GM23338 (cell line): ENCODE results near the gene LRRC27. TPM values are rescaled to one million over a fixed set of nuclear protein-coding genes. Genes with fewer than 3 reads are reported as not detected.

Experiments used
- ATAC-seq: fragments of 200-7000 bp; cut with Tn5 transposase; 3 replicates; pipeline ENCODE4 v1.9.1; 2020
- DNase-seq: peaks from one replicate; pipeline ENCODE4 v3.0.0-alpha.2; 2015; ENCODE audit warnings: low spot score
- H2AFZ ChIP-seq: fragments of 200-600 bp; sonication (generic); 2 replicates; pipeline ENCODE4 v1.8.0; 2016; ENCODE audit warnings: antibody characterized with exemption, mild to moderate bottlenecking, moderate library complexity
- H3F3A ChIP-seq: fragments of 200-600 bp; sonication (generic); replicated peaks from 2 replicates; pipeline ENCODE4 v1.8.0; 2017; ENCODE audit warnings: antibody characterized with exemption, mixed run types, low read depth
- H3K27ac ChIP-seq: fragments of 200-600 bp; sonication (generic); 2 replicates; pipeline ENCODE4 v1.6.1; 2016; ENCODE audit warnings: low read depth
- H3K27me3 ChIP-seq: fragments of 200-600 bp; sonication (generic); 2 replicates; pipeline ENCODE4 v1.8.0; 2016; ENCODE audit warnings: mild to moderate bottlenecking, mixed run types, moderate library complexity; ENCODE audit not compliant: insufficient read depth
- H3K36me3 ChIP-seq: fragments of 200-600 bp; sonication (generic); 2 replicates; pipeline ENCODE4 v1.8.0; 2016; ENCODE audit warnings: mild to moderate bottlenecking; ENCODE audit not compliant: insufficient read depth
- H3K4me1 ChIP-seq: fragments of 200-600 bp; sonication (generic); 2 replicates; pipeline ENCODE4 v1.8.0; 2016; ENCODE audit warnings: mild to moderate bottlenecking, moderate library complexity; ENCODE audit not compliant: insufficient read depth
- H3K4me2 ChIP-seq: fragments of 200-600 bp; sonication (generic); 2 replicates; pipeline ENCODE4 v1.7.1; 2017; ENCODE audit warnings: mixed run types
- H3K4me3 ChIP-seq: fragments of 200-600 bp; sonication (generic); 2 replicates; pipeline ENCODE4 v1.6.1; 2016; ENCODE audit warnings: mixed run types
- H3K79me2 ChIP-seq: fragments of 200-600 bp; sonication (generic); replicated peaks from 2 replicates; pipeline ENCODE4 v1.8.0; 2017; ENCODE audit warnings: mild to moderate bottlenecking; ENCODE audit not compliant: insufficient read depth
- H3K9me2 ChIP-seq: fragments of 200-600 bp; sonication (generic); 2 replicates; pipeline ENCODE4 v1.8.0; 2017; ENCODE audit not compliant: insufficient read depth
- H4K20me1 ChIP-seq: fragments of 200-600 bp; sonication (generic); replicated peaks from 2 replicates; pipeline ENCODE4 v1.8.0; 2017; ENCODE audit warnings: mild to moderate bottlenecking; ENCODE audit not compliant: insufficient read depth
- H3K27ac Mint-ChIP-seq: 2 replicates; pipeline ENCODE4 v1.8.0; 2020; ENCODE audit warnings: inconsistent platforms, mild to moderate bottlenecking, moderate library complexity, mixed read lengths
- H3K27me3 Mint-ChIP-seq: 3 replicates; pipeline ENCODE4 v1.8.0; 2022; ENCODE audit warnings: low read depth, mild to moderate bottlenecking, moderate library complexity, mixed read lengths, inconsistent platforms; ENCODE audit not compliant: insufficient read depth, poor library complexity
- H3K36me3 Mint-ChIP-seq: 3 replicates; pipeline ENCODE4 v1.8.0; 2021; ENCODE audit warnings: low read depth, mild to moderate bottlenecking, inconsistent platforms, moderate library complexity, mixed read lengths
- H3K4me1 Mint-ChIP-seq: 3 replicates; pipeline ENCODE4 v1.8.0; 2020; ENCODE audit warnings: mild to moderate bottlenecking, inconsistent platforms, mixed read lengths
- H3K4me3 Mint-ChIP-seq: 3 replicates; pipeline ENCODE4 v1.8.0; 2021; ENCODE audit warnings: moderate library complexity, mild to moderate bottlenecking, inconsistent platforms, mixed read lengths
- H3K9me3 Mint-ChIP-seq: 3 replicates; pipeline ENCODE4 v1.8.0; 2020; ENCODE audit warnings: moderate library complexity, mild to moderate bottlenecking, inconsistent platforms, mixed read lengths
- ETS1 ChIP-seq: IDR thresholded peaks from 2 replicates; pipeline ENCODE4 v1.6.1; 2016; ENCODE audit warnings: antibody characterized with exemption
- EZH2phosphoT487 ChIP-seq: fragments of 200-600 bp; sonication (generic); IDR thresholded peaks from one replicate; pipeline ENCODE4 v1.8.1; 2018; ENCODE audit warnings: antibody characterized with exemption; ENCODE audit not compliant: unreplicated experiment
- JUNB ChIP-seq: IDR thresholded peaks from one replicate; pipeline ENCODE4 v1.6.1; 2016; ENCODE audit warnings: antibody characterized with exemption; ENCODE audit not compliant: unreplicated experiment
- NANOG ChIP-seq: IDR thresholded peaks from 2 replicates; pipeline ENCODE4 v1.6.1; 2016; ENCODE audit warnings: antibody characterized with exemption, borderline replicate concordance
- POLR2AphosphoS5 ChIP-seq: IDR thresholded peaks from 2 replicates; pipeline ENCODE4 v1.6.1; 2016; ENCODE audit warnings: antibody characterized with exemption, low read depth
- REST ChIP-seq: IDR thresholded peaks from one replicate; pipeline ENCODE4 v1.6.1; 2018; ENCODE audit warnings: antibody characterized with exemption; ENCODE audit not compliant: unreplicated experiment
- STAT1 ChIP-seq: IDR thresholded peaks from one replicate; pipeline ENCODE4 v1.6.1; 2016; ENCODE audit warnings: antibody characterized with exemption; ENCODE audit not compliant: unreplicated experiment
- ZNF114 ChIP-seq: fragments of 250-450 bp; sonication (Bioruptor Pico); IDR thresholded peaks from 2 replicates; pipeline ENCODE4 v1.5.0; 2020; ENCODE audit warnings: mild to moderate bottlenecking, moderate library complexity
- ZNF331 ChIP-seq: fragments of 250-450 bp; sonication (Bioruptor Pico); IDR thresholded peaks from 2 replicates; pipeline ENCODE4 v1.5.0; 2020; ENCODE audit warnings: low read depth, mild to moderate bottlenecking, moderate library complexity
- polyA plus RNA-seq: library from polyadenylated mRNA; unstranded; fragments of >200 nt; fragmentation: Nextera tagmentation; extraction: Ambion mirVana; gene quantifications from 2 replicates; pipeline ENCODE4 v1.2.1, GENCODE V29; 2016
- total RNA-seq: library from RNA; depleted of rRNA; stranded (reverse); fragments of >200 nt; shearing (Covaris generic); gene quantifications from 2 replicates; pipeline ENCODE4 v1.2.3, GENCODE V29; 2014
- TF ChIP-seq, protein P1 (sequence below): fragments of 250-450 bp; sonication (Bioruptor Pico); IDR thresholded peaks from 2 replicates; pipeline ENCODE4 v1.5.0; 2020; ENCODE audit warnings: mild to moderate bottlenecking, moderate library complexity

The LRRC27 gene
- total and polyA plus RNA-seq, 2 experiments from 2014 or later: 2.9 to 3.5 TPM

DNA sequence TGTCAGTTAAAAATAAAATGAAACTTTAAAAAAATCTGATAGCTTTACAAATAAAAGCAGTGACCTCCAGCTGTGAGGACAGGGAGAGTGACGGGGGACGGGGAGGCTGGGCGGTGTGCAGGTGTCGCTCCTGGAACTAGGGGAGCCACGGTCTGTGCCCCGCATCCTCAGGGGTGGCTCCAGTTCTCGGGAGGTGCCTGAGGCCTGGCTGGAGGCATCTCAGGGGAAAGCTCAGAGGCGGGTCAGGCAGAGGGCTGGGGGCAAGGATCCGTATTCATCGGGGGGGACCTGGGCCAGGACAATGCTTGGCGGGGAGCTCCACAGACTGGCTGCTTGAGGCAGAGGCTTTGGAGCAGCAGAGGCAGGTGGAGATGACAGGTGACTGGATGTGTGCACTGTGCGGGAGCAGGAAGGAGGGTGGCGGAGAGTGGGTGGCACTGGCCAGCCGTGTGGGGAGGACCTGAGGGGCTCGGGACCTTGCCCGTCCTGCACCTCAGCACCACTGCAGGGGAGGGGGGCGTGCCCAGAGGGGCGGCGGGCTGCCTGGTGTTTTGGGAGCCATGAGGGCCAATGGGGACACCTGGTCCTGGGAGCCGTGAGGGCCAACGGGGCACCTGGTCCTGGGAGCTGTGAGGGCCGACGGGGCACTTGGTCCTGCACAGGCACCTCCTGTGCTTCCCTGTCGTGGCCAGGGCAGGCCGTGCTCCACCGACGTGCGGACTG, 78.2 kb downstream of the LRRC27 start (continued):
- TF ChIP-seq ETS1: no peak
- TF ChIP-seq JUNB: no peak
- no peak for TF ChIP-seq ZNF331
- no peak for TF ChIP-seq ZNF114
- TF ChIP-seq, protein P1, sequence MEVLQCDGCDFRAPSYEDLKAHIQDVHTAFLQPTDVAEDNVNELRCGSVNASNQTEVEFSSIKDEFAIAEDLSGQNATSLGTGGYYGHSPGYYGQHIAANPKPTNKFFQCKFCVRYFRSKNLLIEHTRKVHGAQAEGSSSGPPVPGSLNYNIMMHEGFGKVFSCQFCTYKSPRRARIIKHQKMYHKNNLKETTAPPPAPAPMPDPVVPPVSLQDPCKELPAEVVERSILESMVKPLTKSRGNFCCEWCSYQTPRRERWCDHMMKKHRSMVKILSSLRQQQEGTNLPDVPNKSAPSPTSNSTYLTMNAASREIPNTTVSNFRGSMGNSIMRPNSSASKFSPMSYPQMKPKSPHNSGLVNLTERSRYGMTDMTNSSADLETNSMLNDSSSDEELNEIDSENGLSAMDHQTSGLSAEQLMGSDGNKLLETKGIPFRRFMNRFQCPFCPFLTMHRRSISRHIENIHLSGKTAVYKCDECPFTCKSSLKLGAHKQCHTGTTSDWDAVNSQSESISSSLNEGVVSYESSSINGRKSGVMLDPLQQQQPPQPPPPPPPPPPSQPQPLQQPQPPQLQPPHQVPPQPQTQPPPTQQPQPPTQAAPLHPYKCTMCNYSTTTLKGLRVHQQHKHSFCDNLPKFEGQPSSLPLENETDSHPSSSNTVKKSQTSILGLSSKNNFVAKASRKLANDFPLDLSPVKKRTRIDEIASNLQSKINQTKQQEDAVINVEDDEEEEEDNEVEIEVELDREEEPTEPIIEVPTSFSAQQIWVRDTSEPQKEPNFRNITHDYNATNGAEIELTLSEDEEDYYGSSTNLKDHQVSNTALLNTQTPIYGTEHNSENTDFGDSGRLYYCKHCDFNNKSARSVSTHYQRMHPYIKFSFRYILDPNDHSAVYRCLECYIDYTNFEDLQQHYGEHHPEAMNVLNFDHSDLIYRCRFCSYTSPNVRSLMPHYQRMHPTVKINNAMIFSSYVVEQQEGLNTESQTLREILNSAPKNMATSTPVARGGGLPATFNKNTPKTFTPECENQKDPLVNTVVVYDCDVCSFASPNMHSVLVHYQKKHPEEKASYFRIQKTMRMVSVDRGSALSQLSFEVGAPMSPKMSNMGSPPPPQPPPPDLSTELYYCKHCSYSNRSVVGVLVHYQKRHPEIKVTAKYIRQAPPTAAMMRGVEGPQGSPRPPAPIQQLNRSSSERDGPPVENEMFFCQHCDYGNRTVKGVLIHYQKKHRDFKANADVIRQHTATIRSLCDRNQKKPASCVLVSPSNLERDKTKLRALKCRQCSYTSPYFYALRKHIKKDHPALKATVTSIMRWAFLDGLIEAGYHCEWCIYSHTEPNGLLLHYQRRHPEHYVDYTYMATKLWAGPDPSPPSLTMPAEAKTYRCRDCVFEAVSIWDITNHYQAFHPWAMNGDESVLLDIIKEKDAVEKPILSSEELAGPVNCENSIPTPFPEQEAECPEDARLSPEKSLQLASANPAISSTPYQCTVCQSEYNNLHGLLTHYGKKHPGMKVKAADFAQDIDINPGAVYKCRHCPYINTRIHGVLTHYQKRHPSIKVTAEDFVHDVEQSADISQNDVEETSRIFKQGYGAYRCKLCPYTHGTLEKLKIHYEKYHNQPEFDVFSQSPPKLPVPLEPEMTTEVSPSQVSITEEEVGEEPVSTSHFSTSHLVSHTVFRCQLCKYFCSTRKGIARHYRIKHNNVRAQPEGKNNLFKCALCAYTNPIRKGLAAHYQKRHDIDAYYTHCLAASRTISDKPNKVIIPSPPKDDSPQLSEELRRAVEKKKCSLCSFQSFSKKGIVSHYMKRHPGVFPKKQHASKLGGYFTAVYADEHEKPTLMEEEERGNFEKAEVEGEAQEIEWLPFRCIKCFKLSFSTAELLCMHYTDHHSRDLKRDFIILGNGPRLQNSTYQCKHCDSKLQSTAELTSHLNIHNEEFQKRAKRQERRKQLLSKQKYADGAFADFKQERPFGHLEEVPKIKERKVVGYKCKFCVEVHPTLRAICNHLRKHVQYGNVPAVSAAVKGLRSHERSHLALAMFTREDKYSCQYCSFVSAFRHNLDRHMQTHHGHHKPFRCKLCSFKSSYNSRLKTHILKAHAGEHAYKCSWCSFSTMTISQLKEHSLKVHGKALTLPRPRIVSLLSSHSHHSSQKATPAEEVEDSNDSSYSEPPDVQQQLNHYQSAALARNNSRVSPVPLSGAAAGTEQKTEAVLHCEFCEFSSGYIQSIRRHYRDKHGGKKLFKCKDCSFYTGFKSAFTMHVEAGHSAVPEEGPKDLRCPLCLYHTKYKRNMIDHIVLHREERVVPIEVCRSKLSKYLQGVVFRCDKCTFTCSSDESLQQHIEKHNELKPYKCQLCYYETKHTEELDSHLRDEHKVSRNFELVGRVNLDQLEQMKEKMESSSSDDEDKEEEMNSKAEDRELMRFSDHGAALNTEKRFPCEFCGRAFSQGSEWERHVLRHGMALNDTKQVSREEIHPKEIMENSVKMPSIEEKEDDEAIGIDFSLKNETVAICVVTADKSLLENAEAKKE: no peak
- no peak for TF ChIP-seq NANOG

- Histone ChIP-seq H3F3A (0 out of 2 replicates have a peak, but pooled peaks cover 2% of the 10 kb centered on the region), H3K9me2 (no peaks in the 10 kb centered on the region), H3K79me2 (no peaks in the 10 kb centered on the region), H3K4me2 (no peak overlapping the region), H3K4me3 (no peak overlapping the region), H3K27ac (no peak overlapping the region; the same call in 1 of the 2 replicates), H3K36me3 (no peaks in the 10 kb centered on the region), H3K4me1 (peaks cover 25% of the 10 kb centered on the region; the same call in 1 of the 2 replicates), H3K27me3 (no peaks in the 10 kb centered on the region), H2AFZ (no peak overlapping the region), H4K20me1 (no peaks in the 10 kb centered on the region)
- Mint-ChIP-seq H3K36me3 (peaks cover 5% of the 10 kb centered on the region), H3K4me3 (no peak overlapping the region), H3K27ac (0 out of 2 replicates have a peak overlapping the region, but pooled peaks have one; percentile 48), H3K4me1 (peaks cover 48% of the 10 kb centered on the region), H3K27me3 (peaks cover 23% of the 10 kb centered on the region), H3K9me3 (peaks cover under 1% of the 10 kb centered on the region; the same call in 1 of the 3 replicates)
- ATAC-seq (no peak), DNase-seq (no peak)
- no peak for TF ChIP-seq EZH2phosphoT487
- no peak for TF ChIP-seq ZNF114
- TF ChIP-seq REST: no peak
- no peak for TF ChIP-seq ZNF331
- TF ChIP-seq JUNB: no peak
- TF ChIP-seq STAT1: no peak
- no peak for TF ChIP-seq POLR2AphosphoS5
Measured at GRCh38 chr10:132410779-132411532, 79.0 kb downstream of the LRRC27 start.
